Thyroid gland (tissue), 4 donors: ENCODE results near the gene ZBTB34.

Experiments
- POLR2A ChIP-seq, 2 donors: fragments of 450-650 bp; IDR thresholded peaks; one replicate each; pipeline ENCODE4 v1.6.1; 2017; ENCODE audit warnings: antibody characterized with exemption in 2 of 2, mild to moderate bottlenecking in 2 of 2, moderate library complexity in 1 of 2
- TF ChIP-seq, protein P1 (sequence below), 6 experiments: fragments of 200-600 bp in 3 of 6; fragments of 450-650 bp in 3 of 6; sonication (generic) in 3 of 6; IDR thresholded peaks; one replicate each; pipeline ENCODE4 v1.5.1; 2016 to 2019; ENCODE audit warnings: antibody characterized with exemption in 6 of 6, mild to moderate bottlenecking in 2 of 6, inconsistent platforms in 1 of 6, moderate library complexity in 1 of 6

DNA sequence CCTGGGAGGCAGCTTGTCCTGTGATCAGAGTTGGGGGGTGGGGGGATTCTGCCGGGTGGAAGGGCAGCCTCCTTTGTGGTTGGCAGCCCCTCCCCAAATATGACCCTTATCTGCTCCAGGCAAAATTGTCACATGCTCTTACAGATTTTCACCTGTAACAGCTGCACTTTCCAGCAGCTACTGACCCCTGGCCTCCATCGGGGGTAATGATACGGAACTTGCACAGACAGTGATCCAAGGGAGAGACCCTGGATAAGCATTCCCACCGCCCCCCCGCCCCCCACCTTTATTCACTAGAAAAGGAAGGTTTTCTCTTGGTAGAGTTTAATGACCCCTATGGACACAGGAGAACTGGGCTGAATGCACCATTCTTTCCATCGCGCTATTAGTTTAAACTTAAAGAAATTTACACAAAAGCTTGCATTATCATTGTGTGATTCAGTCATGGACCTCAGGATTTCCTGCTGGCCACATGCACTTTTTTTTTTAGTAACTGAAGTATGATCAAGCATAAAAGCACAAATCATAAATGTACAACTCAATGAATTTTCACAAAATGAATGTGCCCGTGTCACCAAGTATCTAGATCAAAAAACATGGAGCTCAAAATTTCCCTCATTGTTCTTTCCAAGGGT, 10.7 kb upstream of the ZBTB34 start:
- TF ChIP-seq, protein P1, sequence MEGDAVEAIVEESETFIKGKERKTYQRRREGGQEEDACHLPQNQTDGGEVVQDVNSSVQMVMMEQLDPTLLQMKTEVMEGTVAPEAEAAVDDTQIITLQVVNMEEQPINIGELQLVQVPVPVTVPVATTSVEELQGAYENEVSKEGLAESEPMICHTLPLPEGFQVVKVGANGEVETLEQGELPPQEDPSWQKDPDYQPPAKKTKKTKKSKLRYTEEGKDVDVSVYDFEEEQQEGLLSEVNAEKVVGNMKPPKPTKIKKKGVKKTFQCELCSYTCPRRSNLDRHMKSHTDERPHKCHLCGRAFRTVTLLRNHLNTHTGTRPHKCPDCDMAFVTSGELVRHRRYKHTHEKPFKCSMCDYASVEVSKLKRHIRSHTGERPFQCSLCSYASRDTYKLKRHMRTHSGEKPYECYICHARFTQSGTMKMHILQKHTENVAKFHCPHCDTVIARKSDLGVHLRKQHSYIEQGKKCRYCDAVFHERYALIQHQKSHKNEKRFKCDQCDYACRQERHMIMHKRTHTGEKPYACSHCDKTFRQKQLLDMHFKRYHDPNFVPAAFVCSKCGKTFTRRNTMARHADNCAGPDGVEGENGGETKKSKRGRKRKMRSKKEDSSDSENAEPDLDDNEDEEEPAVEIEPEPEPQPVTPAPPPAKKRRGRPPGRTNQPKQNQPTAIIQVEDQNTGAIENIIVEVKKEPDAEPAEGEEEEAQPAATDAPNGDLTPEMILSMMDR (IDR thresholded peaks at IDR 0.05), result no peak
- TF ChIP-seq POLR2A (IDR thresholded peaks at IDR 0.05), result no peak
